Natural killer cell treated with Interleukin-12 subunit alpha and Interleukin-12 subunit beta and Interleukin-15 and Interleukin-18, amount 100 ng/mL, for 72 hours (primary cell): ENCODE measurements around the gene C4orf33. TPM values are rescaled to one million over a fixed set of nuclear protein-coding genes. Genes with fewer than 3 reads are reported as not detected.
A peak's percentile ranks its signal among the peaks of the same experiment; 100 is the strongest.
"Not testable (repeated sequence)": the region's sequence is repeated elsewhere in the genome, so short reads cannot be mapped to it uniquely, and the experiment has no call there.

Experiments
- ATAC-seq, 2 donors: fragments of 150-1000 bp; cut with Tn5 transposase in 1 of 2; sonication (Bioruptor Pico), chemical (Tn5 transposase) in 1 of 2; 2 replicates each; pipeline ENCODE4 v1.10.0; 2021
- DNase-seq: peaks from one replicate; pipeline ENCODE4 v3.0.0; 2022; ENCODE audit warnings: low spot score
- H3K27ac Mint-ChIP-seq, 2 donors: 1 replicate in 1 of 2; 2 replicates in 1 of 2; pipeline ENCODE4 v1.8.0; 2022; ENCODE audit warnings: mixed read lengths in 2 of 2, mild to moderate bottlenecking in 1 of 2, moderate library complexity in 1 of 2
- H3K27me3 Mint-ChIP-seq, 2 donors: 1 replicate in 1 of 2; 2 replicates in 1 of 2; pipeline ENCODE4 v1.8.0; 2022; ENCODE audit warnings: mixed read lengths in 2 of 2
- H3K36me3 Mint-ChIP-seq: one replicate; pipeline ENCODE4 v1.8.0; 2022; ENCODE audit warnings: mixed read lengths
- H3K4me1 Mint-ChIP-seq, 2 donors: 1 replicate in 1 of 2; 2 replicates in 1 of 2; pipeline ENCODE4 v1.8.0; 2022; ENCODE audit warnings: low read depth in 2 of 2, mixed read lengths in 2 of 2, mild to moderate bottlenecking in 1 of 2
- H3K4me3 Mint-ChIP-seq: one replicate; pipeline ENCODE4 v1.8.0; 2022; ENCODE audit warnings: mixed read lengths
- H3K9me3 Mint-ChIP-seq: 2 replicates; pipeline ENCODE4 v1.8.0; 2022; ENCODE audit warnings: mixed read lengths
- total RNA-seq, 2 donors: library from RNA; stranded (reverse); gene quantifications; one replicate each; pipeline ENCODE4 v1.2.3, GENCODE V29; 2022

The C4orf33 gene
- total RNA-seq, 2 donors from 2014 or later: 13.4 to 19.6 TPM

GRCh38 chr4:129094347-129094746 lies 1.6 kb upstream of the C4orf33 start:
- ATAC-seq (no peak), DNase-seq (no peak)
- Mint-ChIP-seq H3K27me3 (no peaks in the 10 kb centered on the region), H3K4me3 (no peak overlapping the region), H3K4me1 (peaks cover 22 to 27% of the 10 kb centered on the region in 2 donors), H3K9me3 (no peaks in the 10 kb centered on the region), H3K36me3 (no peaks in the 10 kb centered on the region), H3K27ac (no peak overlapping the region)

- H3K27ac Mint-ChIP-seq: no peak overlapping the region
- H3K9me3 Mint-ChIP-seq: no peaks in the 10 kb centered on the region
- no peaks in the 10 kb centered on the region for H3K27me3 Mint-ChIP-seq
- peaks cover 20% of the 10 kb centered on the region in 2 donors for H3K4me1 Mint-ChIP-seq
- peaks cover 5% of the 10 kb centered on the region for H3K36me3 Mint-ChIP-seq
- H3K4me3 Mint-ChIP-seq: no peak overlapping the region
- DNase-seq: no peak
- ATAC-seq: no peak
These were observed 2.6 kb downstream of the C4orf33 start for GRCh38 chr4:129098531-129099001.

- H3K9me3 Mint-ChIP-seq: no peaks in the 10 kb centered on the region
- H3K27me3 Mint-ChIP-seq: no peaks in the 10 kb centered on the region
- no peaks in the 10 kb centered on the region for H3K4me1 Mint-ChIP-seq
- no peak overlapping the region for H3K4me3 Mint-ChIP-seq
- peaks cover 6% of the 10 kb centered on the region for H3K36me3 Mint-ChIP-seq
- no peak overlapping the region for H3K27ac Mint-ChIP-seq
- DNase-seq: no peak
- no peak for ATAC-seq
These were observed 14.2 kb downstream of the C4orf33 start for GRCh38 chr4:129109965-129110824.

GRCh38 chr4:129110931-129111330 lies 15.0 kb downstream of the C4orf33 start:
- no peak for ATAC-seq
- Mint-ChIP-seq H3K4me3 (no peak overlapping the region), H3K4me1 (no peaks in the 10 kb centered on the region), H3K27ac (no peak overlapping the region), H3K9me3 (no peaks in the 10 kb centered on the region), H3K36me3 (peaks cover 6% of the 10 kb centered on the region), H3K27me3 (no peaks in the 10 kb centered on the region)
- DNase-seq: no peak

- Mint-ChIP-seq H3K27me3 (no peaks in the 10 kb centered on the region), H3K36me3 (peaks cover 6% of the 10 kb centered on the region), H3K4me3 (no peak overlapping the region), H3K4me1 (no peaks in the 10 kb centered on the region), H3K9me3 (no peaks in the 10 kb centered on the region), H3K27ac (no peak overlapping the region)
- ATAC-seq (no peak), DNase-seq (no peak)
These were observed 16.0 kb downstream of the C4orf33 start for GRCh38 chr4:129111919-129112318.

GRCh38 chr4:129113434-129113833 lies 17.5 kb downstream of the C4orf33 start:
- ATAC-seq (no peak), DNase-seq (no peak)
- Mint-ChIP-seq H3K4me3 (no peak overlapping the region), H3K9me3 (no peaks in the 10 kb centered on the region), H3K4me1 (no peaks in the 10 kb centered on the region), H3K27me3 (no peaks in the 10 kb centered on the region), H3K27ac (no peak overlapping the region), H3K36me3 (peaks cover 6% of the 10 kb centered on the region)

- Mint-ChIP-seq H3K9me3 (no peaks in the 10 kb centered on the region), H3K4me3 (no peak overlapping the region), H3K27ac (no peak overlapping the region), H3K4me1 (no peaks in the 10 kb centered on the region), H3K27me3 (no peaks in the 10 kb centered on the region), H3K36me3 (peaks cover 6% of the 10 kb centered on the region)
- ATAC-seq (no peak), DNase-seq (no peak)
These were observed 18.0 kb downstream of the C4orf33 start for GRCh38 chr4:129113919-129114318.

- Mint-ChIP-seq H3K4me1 (no peaks in the 10 kb centered on the region), H3K4me3 (no peak overlapping the region), H3K36me3 (no peaks in the 10 kb centered on the region), H3K27ac (no peak overlapping the region), H3K9me3 (no peaks in the 10 kb centered on the region), H3K27me3 (no peaks in the 10 kb centered on the region)
- ATAC-seq (peak in 1 of 2 donors; percentile 20), DNase-seq (no peak)
These were observed 21.8 kb downstream of the C4orf33 start for GRCh38 chr4:129117705-129118104.

GRCh38 chr4:129126614-129127013 lies 30.7 kb downstream of the C4orf33 start:
- H3K36me3 Mint-ChIP-seq: peaks cover 11% of the 10 kb centered on the region
- H3K27me3 Mint-ChIP-seq, DNase-seq, ATAC-seq, H3K4me3 Mint-ChIP-seq, H3K4me1 Mint-ChIP-seq, H3K27ac Mint-ChIP-seq, H3K9me3 Mint-ChIP-seq: not testable (repeated sequence)

- Mint-ChIP-seq H3K36me3 (peaks cover 5% of the 10 kb centered on the region), H3K9me3 (peaks cover 3% of the 10 kb centered on the region), H3K27ac (no peak overlapping the region), H3K27me3 (no peaks in the 10 kb centered on the region), H3K4me1 (no peaks in the 10 kb centered on the region), H3K4me3 (no peak overlapping the region)
- DNase-seq (no peak), ATAC-seq (no peak)
These were observed 33.2 kb downstream of the C4orf33 start for GRCh38 chr4:129129143-129129542.

GRCh38 chr4:129131343-129131742 lies 35.4 kb downstream of the C4orf33 start:
- H3K9me3 Mint-ChIP-seq: no peaks in the 10 kb centered on the region
- H3K4me1 Mint-ChIP-seq: no peaks in the 10 kb centered on the region
- H3K27me3 Mint-ChIP-seq: peaks cover 0 to 2% of the 10 kb centered on the region in 2 donors
- H3K36me3 Mint-ChIP-seq: peaks cover 5% of the 10 kb centered on the region
- ATAC-seq: no peak
- H3K27ac Mint-ChIP-seq: no peak overlapping the region
- DNase-seq: no peak
- H3K4me3 Mint-ChIP-seq: no peak overlapping the region

- peak; percentile 44 to 57 for ATAC-seq
- Mint-ChIP-seq H3K9me3 (no peaks in the 10 kb centered on the region), H3K4me3 (no peak overlapping the region), H3K36me3 (peaks cover 4% of the 10 kb centered on the region), H3K27ac (no peak overlapping the region), H3K4me1 (no peaks in the 10 kb centered on the region), H3K27me3 (peaks cover 0 to 4% of the 10 kb centered on the region in 2 donors)
- no peak for DNase-seq
These were observed 40.5 kb downstream of the C4orf33 start for GRCh38 chr4:129136433-129136832.

GRCh38 chr4:129138810-129139496 lies 43.0 kb downstream of the C4orf33 start:
- ATAC-seq: peak in 1 of 2 donors; percentile 25
- Mint-ChIP-seq H3K9me3 (no peaks in the 10 kb centered on the region), H3K4me3 (no peak overlapping the region), H3K27me3 (peaks cover 0 to 4% of the 10 kb centered on the region in 2 donors), H3K4me1 (no peaks in the 10 kb centered on the region), H3K27ac (no peak overlapping the region), H3K36me3 (no peaks in the 10 kb centered on the region)
- DNase-seq: no peak

- Mint-ChIP-seq H3K9me3 (no peaks in the 10 kb centered on the region), H3K4me3 (no peak overlapping the region), H3K27ac (no peak overlapping the region), H3K27me3 (peaks cover 10 to 13% of the 10 kb centered on the region in 2 donors), H3K36me3 (no peaks in the 10 kb centered on the region), H3K4me1 (no peaks in the 10 kb centered on the region)
- DNase-seq (no peak), ATAC-seq (no peak)
These were observed 44.6 kb downstream of the C4orf33 start for GRCh38 chr4:129140521-129140920.
